UCSD-AML1 (cell line): ENCODE measurements around the gene KMT2D.
"Not testable (repeated sequence)": the region's sequence is repeated elsewhere in the genome, so short reads cannot be mapped to it uniquely, and the experiment has no call there.

Experiments used
- DNase-seq: peaks from one replicate; lab custom pipeline; 2025; ENCODE audit not compliant: unreplicated experiment; lab: John Stamatoyannopoulos, UW

KMT2D gene

GRCh38 chr12:49089821-49090773 lies 29.5 kb upstream of the KMT2D start:
- DNase-seq = peak; percentile 69

DNA sequence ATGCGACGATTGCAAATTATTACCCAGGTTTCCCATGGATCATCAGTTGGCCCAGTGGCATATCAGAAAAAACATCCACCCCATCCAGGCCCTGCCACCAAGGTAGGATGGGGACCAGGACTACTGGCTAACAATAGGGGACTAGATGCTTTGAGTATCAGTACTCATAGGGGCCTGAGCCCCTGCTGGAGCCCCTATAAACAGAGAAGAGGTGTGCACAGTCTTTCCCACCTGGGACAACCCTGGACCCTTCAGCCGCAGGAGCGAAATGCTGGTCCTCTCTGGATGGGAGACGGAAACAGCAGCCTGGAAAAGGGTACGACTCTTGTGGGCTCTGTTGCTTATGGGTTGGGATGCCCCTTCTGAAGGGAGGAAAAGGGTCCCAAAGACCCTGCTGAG lies 28.3 kb upstream of the KMT2D start:
- no peak for DNase-seq

GRCh38 chr12:49088150-49088931 lies 27.7 kb upstream of the KMT2D start:
- DNase-seq = peak; percentile 65

GRCh38 chr12:49086116-49086515 lies 25.5 kb upstream of the KMT2D start:
- no peak for DNase-seq

GRCh38 chr12:49084438-49084837 lies 23.8 kb upstream of the KMT2D start:
- no peak for DNase-seq

- no peak for DNase-seq
Measured at GRCh38 chr12:49079793-49080192, 19.2 kb upstream of the KMT2D start.

- no peak for DNase-seq
Measured at GRCh38 chr12:49070971-49071370, 10.4 kb upstream of the KMT2D start.

DNA sequence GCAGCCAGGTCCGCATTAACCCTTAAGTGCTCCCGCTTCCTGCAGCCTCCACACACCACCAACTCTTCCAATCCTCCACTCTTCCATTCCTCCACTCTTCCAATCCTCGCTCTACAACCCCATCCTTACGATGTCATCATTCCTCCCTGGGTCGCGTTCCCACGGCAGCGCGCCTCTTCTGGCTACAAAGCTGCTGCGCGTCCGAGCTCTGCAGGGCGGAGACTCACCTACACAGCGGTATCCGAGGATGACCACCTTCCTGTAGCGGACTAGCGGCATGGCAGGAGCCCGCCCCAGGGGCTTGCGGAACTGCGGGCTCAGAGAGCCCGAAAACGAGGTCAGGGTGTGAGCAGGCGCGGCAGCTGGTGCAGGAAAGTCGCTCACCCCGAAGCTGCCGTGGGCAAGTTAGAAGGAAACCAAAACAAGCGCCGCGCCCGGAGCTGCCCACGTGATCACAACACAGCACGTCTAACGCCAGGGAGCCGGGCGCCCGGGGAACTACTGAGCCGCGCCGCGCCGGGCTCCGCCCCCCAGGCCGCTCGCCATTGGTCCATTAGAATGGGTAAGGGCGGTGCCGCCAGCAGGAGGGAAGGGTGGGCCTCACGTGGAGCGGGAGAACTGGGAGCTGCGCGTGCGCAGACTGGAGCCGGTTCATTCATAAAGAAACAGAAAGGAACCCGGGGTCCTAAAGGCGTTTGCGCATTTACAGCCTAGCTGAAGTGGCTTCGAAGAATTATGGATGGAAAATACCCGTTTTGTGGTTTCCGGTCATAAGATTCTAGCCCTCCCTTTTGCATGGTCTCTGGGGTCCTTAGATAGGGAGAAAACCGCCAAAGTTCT lies 9.1 kb upstream of the KMT2D start, which contains the start of gene RHEBL1:
Gene RHEBL1, minus strand, starts transcription at position 473 of the 840 bp plus-strand sequence. Its CDS starts 194 bp downstream, at position 279.
- DNase-seq = peak; percentile 99

GRCh38 chr12:49068879-49069506 lies 8.4 kb upstream of the KMT2D start:
- DNase-seq = no peak

GRCh38 chr12:49066120-49066519 lies 5.5 kb upstream of the KMT2D start:
- DNase-seq = no peak

- DNase-seq = no peak
Measured at GRCh38 chr12:49064767-49065152, 4.2 kb upstream of the KMT2D start.

DNA sequence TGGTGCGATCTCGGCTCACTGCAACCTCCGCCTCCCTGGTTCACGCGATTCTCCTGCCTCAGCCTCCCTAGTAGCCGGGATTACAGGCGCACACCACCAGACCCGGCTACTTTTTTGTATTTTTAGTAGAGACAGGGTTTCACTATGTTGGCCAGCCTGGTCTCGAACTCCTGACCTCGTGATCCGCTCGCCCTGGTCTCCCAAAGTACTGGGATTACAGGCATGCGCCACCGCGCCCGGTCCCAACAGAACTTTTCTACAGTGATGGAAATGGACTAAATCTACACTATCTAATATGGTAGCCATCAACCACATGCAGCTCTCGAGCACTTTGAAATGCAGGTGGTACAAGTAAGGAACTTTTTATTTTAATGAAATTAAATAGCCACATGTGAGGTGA lies 1.3 kb upstream of the KMT2D start:
- DNase-seq = not testable (repeated sequence)

DNA sequence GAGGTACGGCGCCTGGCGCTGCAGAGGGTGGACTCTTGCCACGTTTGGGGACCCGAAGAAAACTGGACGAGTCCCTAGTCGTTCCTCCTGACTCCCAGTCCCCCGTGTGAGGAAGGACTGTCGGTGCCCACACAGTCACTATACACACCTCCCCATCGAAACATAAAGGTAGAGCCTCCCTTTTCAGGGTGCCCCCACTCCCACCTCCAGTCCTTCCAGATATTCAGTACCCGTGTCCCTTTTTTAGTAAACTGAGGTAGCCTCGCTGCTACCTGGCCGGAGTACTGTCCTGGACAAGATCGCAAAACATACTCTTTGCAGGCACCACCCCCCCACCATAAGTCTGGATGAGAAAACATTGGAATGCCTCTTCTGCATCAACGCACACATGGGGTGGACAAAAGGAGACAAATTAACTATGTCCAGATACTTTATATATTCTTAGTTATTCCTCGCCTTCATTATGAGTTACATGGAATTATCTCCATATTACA lies 610 bp upstream of the KMT2D start:
- no peak for DNase-seq

DNA sequence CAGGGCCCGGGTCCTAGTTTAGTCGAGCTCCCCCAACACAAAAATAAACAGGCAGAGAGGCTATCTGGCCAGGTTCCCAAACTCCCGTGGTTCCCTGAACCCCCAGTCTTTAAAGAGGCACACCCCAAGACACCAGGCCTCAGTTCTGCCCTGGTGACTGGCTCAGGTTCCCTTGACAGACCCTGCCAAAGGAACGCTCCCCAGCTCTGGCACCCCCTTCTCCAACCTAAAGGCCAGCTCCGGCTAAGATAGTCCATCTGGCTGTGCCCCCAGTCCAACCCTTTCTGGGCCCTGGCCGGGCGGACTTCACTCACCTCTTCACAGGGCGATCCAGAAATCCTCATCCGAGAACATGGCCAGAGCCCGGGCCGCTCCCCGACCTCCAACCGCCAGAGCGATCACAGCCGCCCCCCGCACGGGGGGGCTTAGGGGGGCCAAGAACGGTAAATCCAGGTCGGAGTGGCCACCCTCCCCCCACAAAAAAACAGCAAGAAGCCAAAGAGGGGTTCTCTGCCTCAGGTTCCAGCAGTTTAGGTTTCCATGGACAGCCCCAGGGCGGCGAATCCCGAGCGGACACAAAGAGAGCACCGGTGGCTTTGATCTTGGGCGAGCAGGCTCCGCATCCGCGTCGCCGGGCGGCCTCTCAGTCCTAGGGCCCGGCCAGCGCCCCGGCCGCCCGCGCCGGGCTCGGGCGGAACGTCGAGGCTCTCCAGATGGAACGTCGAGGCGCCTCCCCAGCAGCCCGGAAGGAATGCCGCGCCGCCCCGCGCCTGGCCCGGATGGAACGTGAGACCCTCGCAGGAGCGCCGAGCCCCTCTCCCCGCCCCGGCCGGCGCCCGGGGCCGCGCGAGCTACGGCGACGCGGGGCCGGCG lies 1.1 kb downstream of the KMT2D start:
- DNase-seq = peak; percentile 54

DNA sequence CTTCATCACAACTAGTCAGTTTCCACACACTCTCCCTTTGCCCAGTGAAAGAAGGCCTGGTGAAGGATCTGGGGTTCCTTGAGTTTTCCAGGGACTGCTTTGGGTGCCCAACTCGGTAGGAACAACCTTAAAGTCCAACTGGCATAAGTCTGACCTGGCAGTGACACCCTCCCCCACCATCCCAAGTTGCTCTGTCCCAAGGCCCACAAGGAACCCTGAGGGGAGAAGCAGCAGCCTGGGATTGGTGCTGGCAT lies 1.6 kb downstream of the KMT2D start:
- DNase-seq = no peak

GRCh38 chr12:49058366-49059044 lies 2.1 kb downstream of the KMT2D start:
- no peak for DNase-seq

GRCh38 chr12:49057888-49058287 lies 2.7 kb downstream of the KMT2D start:
- DNase-seq = peak; percentile 23

DNA sequence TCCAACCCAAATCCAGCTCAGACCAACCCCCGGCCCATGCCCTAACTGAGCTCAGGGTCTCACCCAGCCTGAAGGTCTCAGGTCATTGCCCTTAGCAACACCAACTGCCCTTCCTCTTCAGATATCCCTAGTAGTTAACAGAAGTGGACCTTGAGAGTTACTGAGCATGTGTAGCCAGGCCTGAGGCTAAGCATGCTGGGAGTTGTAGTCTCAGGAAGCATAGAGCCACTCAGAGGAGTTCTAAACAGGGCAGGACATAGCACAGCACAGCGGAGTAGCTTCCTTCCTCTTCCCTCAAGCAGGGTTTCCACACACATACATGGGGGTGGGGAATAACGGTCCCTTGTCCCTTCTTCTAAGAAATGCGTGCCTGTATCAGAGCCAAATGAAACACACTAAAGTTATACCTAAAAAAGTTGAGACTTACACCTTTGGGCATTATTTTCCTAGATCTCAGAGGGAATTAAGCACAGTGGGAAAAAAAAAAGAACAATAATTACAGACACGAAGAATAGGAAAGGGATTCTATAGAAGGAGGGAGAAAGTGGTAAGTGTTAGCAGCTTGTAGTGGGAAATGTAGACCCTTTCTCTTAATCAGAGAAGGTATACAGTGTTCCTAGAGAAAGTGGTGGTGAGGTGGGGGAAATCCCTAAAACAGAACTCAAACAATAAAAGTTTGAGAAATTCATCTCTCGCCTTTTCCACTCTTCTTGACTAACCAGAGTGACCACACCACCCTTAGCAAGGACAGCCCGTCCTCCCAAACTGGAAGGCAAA lies 4.4 kb downstream of the KMT2D start:
- peak; percentile 59 for DNase-seq
